ENCODE results near the gene EXOC7. TPM values are rescaled to one million over a fixed set of nuclear protein-coding genes. Genes with fewer than 3 reads are reported as not detected.

EXOC7 gene
- total RNA-seq, 1 experiment from 2014 or later, result 117 TPM

- no TSS peak for BruUV-seq (replicated peaks)
- H3K36me3 ChIP-seq (ENCODE audit: insufficient read depth, low read length, poor library complexity, severe bottlenecking), result no peaks in the 10 kb centered on the region
- CTCF ChIA-PET, result no interaction called here
- peaks cover 11% of the 10 kb centered on the region for H3K4me1 ChIP-seq (ENCODE audit: insufficient read depth, low read length, poor library complexity, severe bottlenecking)
- TF ChIP-seq EZH2 (IDR thresholded peaks at IDR 0.05; ENCODE audit: borderline replicate concordance, low read depth, low read length, poor library complexity, severe bottlenecking) (no peak), CTCF (conservative IDR thresholded peaks at IDR 0.05; ENCODE audit: low read depth, low read length) (no peak)
- DNase-seq (ENCODE audit: low spot score), result no peak
- no peaks in the 10 kb centered on the region for H3K27me3 ChIP-seq (replicated peaks; ENCODE audit: insufficient read depth, low read depth, low read length, poor library complexity)
- intact Hi-C loops (cut with micrococcal nuclease; ENCODE audit: unreplicated experiment), result no loop called here
- no peak overlapping the region for H3K4me3 ChIP-seq (ENCODE audit: low read depth, low read length, poor library complexity, severe bottlenecking)
- H3K9me3 ChIP-seq (ENCODE audit: low read depth, low read length, poor library complexity, severe bottlenecking), result no peaks in the 10 kb centered on the region
- POLR2A ChIA-PET (ENCODE audit: low non-redundant PET), result no interaction called here
- no peak overlapping the region for H3K27ac ChIP-seq (ENCODE audit: low read depth, low read length, poor library complexity, severe bottlenecking)
Observed at GRCh38 chr17:76131051-76131691, 27.6 kb upstream of the EXOC7 start.

- no peaks in the 10 kb centered on the region for H3K9me3 ChIP-seq (ENCODE audit: low read depth, low read length, poor library complexity, severe bottlenecking)
- H3K27ac ChIP-seq (ENCODE audit: low read depth, low read length, poor library complexity, severe bottlenecking), result no peak overlapping the region
- BruUV-seq (replicated peaks), result no TSS peak
- H3K4me3 ChIP-seq (ENCODE audit: low read depth, low read length, poor library complexity, severe bottlenecking), result no peak overlapping the region
- H3K36me3 ChIP-seq (ENCODE audit: insufficient read depth, low read length, poor library complexity, severe bottlenecking), result no peaks in the 10 kb centered on the region
- TF ChIP-seq EZH2 (IDR thresholded peaks at IDR 0.05; ENCODE audit: borderline replicate concordance, low read depth, low read length, poor library complexity, severe bottlenecking) (no peak), CTCF (conservative IDR thresholded peaks at IDR 0.05; ENCODE audit: low read depth, low read length) (no peak)
- no peak for DNase-seq (ENCODE audit: low spot score)
- intact Hi-C loops (cut with micrococcal nuclease; ENCODE audit: unreplicated experiment), result no loop called here
- POLR2A ChIA-PET (ENCODE audit: low non-redundant PET), result no interaction called here
- peaks cover 11% of the 10 kb centered on the region for H3K4me1 ChIP-seq (ENCODE audit: insufficient read depth, low read length, poor library complexity, severe bottlenecking)
- no peaks in the 10 kb centered on the region for H3K27me3 ChIP-seq (replicated peaks; ENCODE audit: insufficient read depth, low read depth, low read length, poor library complexity)
- CTCF ChIA-PET, result no interaction called here
Observed at GRCh38 chr17:76130473-76130872, 26.9 kb upstream of the EXOC7 start.

- intact Hi-C loops (cut with micrococcal nuclease; ENCODE audit: unreplicated experiment), result no loop called here
- no peak overlapping the region for H3K27ac ChIP-seq (ENCODE audit: low read depth, low read length, poor library complexity, severe bottlenecking)
- H3K27me3 ChIP-seq (replicated peaks; ENCODE audit: insufficient read depth, low read depth, low read length, poor library complexity), result no peaks in the 10 kb centered on the region
- ChIA-PET POLR2A (ENCODE audit: low non-redundant PET) (interaction anchor here (0.6 kb wide), 1 partner anchor 42 kb away, joined by 3 read pairs; no protein-coding TSS in a partner anchor), CTCF (interaction anchor here (1.0 kb wide), 1 partner anchor 153 kb away, joined by 4 read pairs; no protein-coding TSS in a partner anchor)
- no peak for DNase-seq (ENCODE audit: low spot score)
- TF ChIP-seq CTCF (conservative IDR thresholded peaks at IDR 0.05; ENCODE audit: low read depth, low read length), result no peak
- no peak for TF ChIP-seq EZH2 (IDR thresholded peaks at IDR 0.05; ENCODE audit: borderline replicate concordance, low read depth, low read length, poor library complexity, severe bottlenecking)
- H3K4me3 ChIP-seq (ENCODE audit: low read depth, low read length, poor library complexity, severe bottlenecking), result no peak overlapping the region
- H3K4me1 ChIP-seq (ENCODE audit: insufficient read depth, low read length, poor library complexity, severe bottlenecking), result no peaks in the 10 kb centered on the region
- H3K36me3 ChIP-seq (ENCODE audit: insufficient read depth, low read length, poor library complexity, severe bottlenecking), result no peaks in the 10 kb centered on the region
- H3K9me3 ChIP-seq (ENCODE audit: low read depth, low read length, poor library complexity, severe bottlenecking), result no peaks in the 10 kb centered on the region
- no TSS peak for BruUV-seq (replicated peaks)
Observed at GRCh38 chr17:76125922-76126321, 22.3 kb upstream of the EXOC7 start.

Measured in A673 (cell line).